Nephron progenitor cell (in vitro differentiated cells): Measurements from ENCODE around the gene AQP3.

Experiments
- DNase-seq: peaks from one replicate; pipeline ENCODE4 v3.0.0; 2021
- H3K27ac Mint-ChIP-seq: 2 replicates; pipeline ENCODE4 v1.8.0; 2021; ENCODE audit warnings: mild to moderate bottlenecking, moderate library complexity, mixed read lengths
- H3K27me3 Mint-ChIP-seq: 2 replicates; pipeline ENCODE4 v1.8.0; 2021; ENCODE audit warnings: mild to moderate bottlenecking, low read depth, mixed read lengths; ENCODE audit not compliant: poor library complexity
- H3K36me3 Mint-ChIP-seq: 2 replicates; pipeline ENCODE4 v1.8.0; 2021; ENCODE audit warnings: low read depth, mixed read lengths
- H3K4me1 Mint-ChIP-seq: 2 replicates; pipeline ENCODE4 v1.8.0; 2021; ENCODE audit warnings: mixed read lengths
- H3K4me3 Mint-ChIP-seq: 2 replicates; pipeline ENCODE4 v1.8.0; 2021; ENCODE audit warnings: mild to moderate bottlenecking, moderate library complexity, mixed read lengths
- H3K9me3 Mint-ChIP-seq: 2 replicates; pipeline ENCODE4 v1.8.0; 2021; ENCODE audit warnings: mild to moderate bottlenecking, moderate library complexity, mixed read lengths
- CTCF ChIP-seq: fragments of 200-600 bp; sonication (generic); IDR thresholded peaks from 2 replicates; pipeline ENCODE4 v1.5.0; 2021; ENCODE audit warnings: antibody characterized with exemption

The AQP3 gene

GRCh38 chr9:33436445-33436844 lies 10.9 kb downstream of the AQP3 start:
- no peaks in the 10 kb centered on the region for H3K36me3 Mint-ChIP-seq
- H3K27me3 Mint-ChIP-seq = peaks cover 15% of the 10 kb centered on the region
- DNase-seq = no peak
- no peak for TF ChIP-seq CTCF
- no peak overlapping the region for H3K27ac Mint-ChIP-seq
- H3K4me1 Mint-ChIP-seq = peaks cover 52% of the 10 kb centered on the region
- H3K9me3 Mint-ChIP-seq = no peaks in the 10 kb centered on the region
- H3K4me3 Mint-ChIP-seq = no peak overlapping the region

- Mint-ChIP-seq H3K4me1 (peaks cover 58% of the 10 kb centered on the region), H3K27ac (no peak overlapping the region), H3K9me3 (no peaks in the 10 kb centered on the region), H3K36me3 (no peaks in the 10 kb centered on the region), H3K27me3 (peaks cover 16% of the 10 kb centered on the region), H3K4me3 (no peak overlapping the region)
- no peak for DNase-seq
- no peak for TF ChIP-seq CTCF
Measured at GRCh38 chr9:33435821-33436277, 11.5 kb downstream of the AQP3 start.

- Mint-ChIP-seq H3K4me3 (no peak overlapping the region), H3K27me3 (peaks cover 13% of the 10 kb centered on the region), H3K27ac (peak overlapping the region; percentile 41), H3K4me1 (peaks cover 55% of the 10 kb centered on the region), H3K36me3 (no peaks in the 10 kb centered on the region), H3K9me3 (no peaks in the 10 kb centered on the region)
- no peak for TF ChIP-seq CTCF
- no peak for DNase-seq
Measured at GRCh38 chr9:33434317-33435105, 12.9 kb downstream of the AQP3 start.

- H3K4me3 Mint-ChIP-seq = no peak overlapping the region
- DNase-seq = no peak
- no peaks in the 10 kb centered on the region for H3K36me3 Mint-ChIP-seq
- no peak for TF ChIP-seq CTCF
- H3K27ac Mint-ChIP-seq = no peak overlapping the region
- no peaks in the 10 kb centered on the region for H3K9me3 Mint-ChIP-seq
- H3K4me1 Mint-ChIP-seq = peaks cover 48% of the 10 kb centered on the region
- peaks cover 10% of the 10 kb centered on the region for H3K27me3 Mint-ChIP-seq
Measured at GRCh38 chr9:33433871-33434270, 13.5 kb downstream of the AQP3 start.

- DNase-seq = no peak
- H3K27ac Mint-ChIP-seq = no peak overlapping the region
- peaks cover 9% of the 10 kb centered on the region for H3K27me3 Mint-ChIP-seq
- H3K36me3 Mint-ChIP-seq = no peaks in the 10 kb centered on the region
- no peak for TF ChIP-seq CTCF
- peaks cover 30% of the 10 kb centered on the region for H3K4me1 Mint-ChIP-seq
- H3K9me3 Mint-ChIP-seq = no peaks in the 10 kb centered on the region
- no peak overlapping the region for H3K4me3 Mint-ChIP-seq
Measured at GRCh38 chr9:33431420-33431819, 16.0 kb downstream of the AQP3 start.

GRCh38 chr9:33430942-33431341 lies 16.5 kb downstream of the AQP3 start:
- TF ChIP-seq CTCF = no peak
- H3K27ac Mint-ChIP-seq = no peak overlapping the region

More at GRCh38 chr9:33430942-33431341, 16.5 kb downstream of the AQP3 start:
- Mint-ChIP-seq H3K4me3 (no peak overlapping the region), H3K27me3 (peaks cover 9% of the 10 kb centered on the region), H3K9me3 (no peaks in the 10 kb centered on the region), H3K4me1 (peaks cover 26% of the 10 kb centered on the region), H3K36me3 (no peaks in the 10 kb centered on the region)
- DNase-seq = no peak
